Measurements from ENCODE around the gene COL5A1. TPM values are rescaled to one million over a fixed set of nuclear protein-coding genes. Genes with fewer than 3 reads are reported as not detected.

COL5A1 gene
- total RNA-seq, 1 donor from 2014 or later: not detected

GRCh38 chr9:134816264-134816663 lies 174.7 kb downstream of the COL5A1 start:
- intact Hi-C loops (cut with micrococcal nuclease): no loop called here
- Mint-ChIP-seq H3K9me3 (no peaks in the 10 kb centered on the region), H3K27me3 (no peaks in the 10 kb centered on the region), H3K27ac (no peak overlapping the region), H3K4me3 (no peak overlapping the region), H3K36me3 (ENCODE audit: low read depth) (no peaks in the 10 kb centered on the region), H3K4me1 (no peaks in the 10 kb centered on the region)
- no peak for DNase-seq

- no peaks in the 10 kb centered on the region for H3K9me3 Mint-ChIP-seq
- no peaks in the 10 kb centered on the region for H3K36me3 Mint-ChIP-seq (ENCODE audit: low read depth)
- no peaks in the 10 kb centered on the region for H3K4me1 Mint-ChIP-seq
- no peak overlapping the region for H3K4me3 Mint-ChIP-seq
- H3K27ac Mint-ChIP-seq: no peak overlapping the region
- DNase-seq: no peak
- intact Hi-C loops (cut with micrococcal nuclease): no loop called here
- H3K27me3 Mint-ChIP-seq: no peaks in the 10 kb centered on the region
These were observed 176.5 kb downstream of the COL5A1 start for GRCh38 chr9:134818000-134818568.

GRCh38 chr9:134818591-134818990 lies 177.0 kb downstream of the COL5A1 start:
- Mint-ChIP-seq H3K4me3 (no peak overlapping the region), H3K27ac (no peak overlapping the region), H3K36me3 (ENCODE audit: low read depth) (no peaks in the 10 kb centered on the region), H3K27me3 (no peaks in the 10 kb centered on the region), H3K4me1 (no peaks in the 10 kb centered on the region), H3K9me3 (no peaks in the 10 kb centered on the region)
- no peak for DNase-seq
- intact Hi-C loops (cut with micrococcal nuclease): no loop called here

- Mint-ChIP-seq H3K27ac (no peak overlapping the region), H3K9me3 (no peaks in the 10 kb centered on the region), H3K27me3 (no peaks in the 10 kb centered on the region), H3K36me3 (ENCODE audit: low read depth) (no peaks in the 10 kb centered on the region), H3K4me3 (no peak overlapping the region), H3K4me1 (no peaks in the 10 kb centered on the region)
- intact Hi-C loops (cut with micrococcal nuclease): no loop called here
- DNase-seq: no peak
These were observed 179.3 kb downstream of the COL5A1 start for GRCh38 chr9:134820901-134821300.

- Mint-ChIP-seq H3K27me3 (no peaks in the 10 kb centered on the region), H3K4me1 (peaks cover 2% of the 10 kb centered on the region), H3K36me3 (ENCODE audit: low read depth) (no peaks in the 10 kb centered on the region), H3K9me3 (no peaks in the 10 kb centered on the region), H3K4me3 (no peak overlapping the region), H3K27ac (no peak overlapping the region)
- DNase-seq: no peak
- intact Hi-C loops (cut with micrococcal nuclease): no loop called here
These were observed 180.9 kb downstream of the COL5A1 start for GRCh38 chr9:134822541-134822940.

GRCh38 chr9:134823623-134824022 lies 182.0 kb downstream of the COL5A1 start:
- intact Hi-C loops (cut with micrococcal nuclease): no loop called here
- Mint-ChIP-seq H3K36me3 (ENCODE audit: low read depth) (no peaks in the 10 kb centered on the region), H3K4me1 (peaks cover 2% of the 10 kb centered on the region)

GRCh38 chr9:134824583-134824982 lies 183.0 kb downstream of the COL5A1 start:
- H3K27ac Mint-ChIP-seq: no peak overlapping the region
- intact Hi-C loops (cut with micrococcal nuclease): no loop called here
- no peaks in the 10 kb centered on the region for H3K36me3 Mint-ChIP-seq (ENCODE audit: low read depth)
- no peak for DNase-seq
- no peaks in the 10 kb centered on the region for H3K9me3 Mint-ChIP-seq
- H3K4me3 Mint-ChIP-seq: no peak overlapping the region
- no peaks in the 10 kb centered on the region for H3K27me3 Mint-ChIP-seq
- H3K4me1 Mint-ChIP-seq: peaks cover 2% of the 10 kb centered on the region

More at GRCh38 chr9:134823623-134824022, 182.0 kb downstream of the COL5A1 start:
- no peak overlapping the region for H3K4me3 Mint-ChIP-seq
- no peak for DNase-seq
- no peaks in the 10 kb centered on the region for H3K27me3 Mint-ChIP-seq
- H3K27ac Mint-ChIP-seq: no peak overlapping the region
- H3K9me3 Mint-ChIP-seq: no peaks in the 10 kb centered on the region

GRCh38 chr9:134825025-134825424 lies 183.4 kb downstream of the COL5A1 start:
- DNase-seq: no peak
- no peak overlapping the region for H3K4me3 Mint-ChIP-seq
- no peaks in the 10 kb centered on the region for H3K27me3 Mint-ChIP-seq
- no peaks in the 10 kb centered on the region for H3K9me3 Mint-ChIP-seq
- no peaks in the 10 kb centered on the region for H3K36me3 Mint-ChIP-seq (ENCODE audit: low read depth)
- no peak overlapping the region for H3K27ac Mint-ChIP-seq
- peaks cover 2% of the 10 kb centered on the region for H3K4me1 Mint-ChIP-seq
- intact Hi-C loops (cut with micrococcal nuclease): no loop called here

- no peak overlapping the region for H3K4me3 Mint-ChIP-seq
- peak overlapping the region; percentile 14 for H3K27ac Mint-ChIP-seq
- no peaks in the 10 kb centered on the region for H3K9me3 Mint-ChIP-seq
- H3K36me3 Mint-ChIP-seq (ENCODE audit: low read depth): no peaks in the 10 kb centered on the region
- intact Hi-C loops (cut with micrococcal nuclease): no loop called here
- DNase-seq: no peak
- H3K27me3 Mint-ChIP-seq: no peaks in the 10 kb centered on the region
- H3K4me1 Mint-ChIP-seq: peaks cover 2% of the 10 kb centered on the region
These were observed 185.0 kb downstream of the COL5A1 start for GRCh38 chr9:134826336-134827285.

GRCh38 chr9:134827559-134827958 lies 186.0 kb downstream of the COL5A1 start:
- DNase-seq: no peak
- Mint-ChIP-seq H3K27ac (no peak overlapping the region), H3K9me3 (no peaks in the 10 kb centered on the region), H3K36me3 (ENCODE audit: low read depth) (no peaks in the 10 kb centered on the region), H3K4me3 (no peak overlapping the region), H3K27me3 (no peaks in the 10 kb centered on the region), H3K4me1 (peaks cover 2% of the 10 kb centered on the region)
- intact Hi-C loops (cut with micrococcal nuclease): no loop called here

GRCh38 chr9:134827993-134828392 lies 186.4 kb downstream of the COL5A1 start:
- DNase-seq: no peak
- Mint-ChIP-seq H3K4me1 (peaks cover 2% of the 10 kb centered on the region), H3K27ac (no peak overlapping the region), H3K9me3 (no peaks in the 10 kb centered on the region), H3K4me3 (no peak overlapping the region), H3K27me3 (no peaks in the 10 kb centered on the region), H3K36me3 (ENCODE audit: low read depth) (no peaks in the 10 kb centered on the region)
- intact Hi-C loops (cut with micrococcal nuclease): no loop called here

GRCh38 chr9:134828892-134829291 lies 187.3 kb downstream of the COL5A1 start:
- no peaks in the 10 kb centered on the region for H3K9me3 Mint-ChIP-seq
- H3K27ac Mint-ChIP-seq: no peak overlapping the region
- no peak for DNase-seq
- H3K27me3 Mint-ChIP-seq: no peaks in the 10 kb centered on the region
- H3K36me3 Mint-ChIP-seq (ENCODE audit: low read depth): no peaks in the 10 kb centered on the region
- no peak overlapping the region for H3K4me3 Mint-ChIP-seq
- intact Hi-C loops (cut with micrococcal nuclease): no loop called here
- peaks cover 2% of the 10 kb centered on the region for H3K4me1 Mint-ChIP-seq

- DNase-seq: no peak
- no peak overlapping the region for H3K4me3 Mint-ChIP-seq
- H3K27me3 Mint-ChIP-seq: no peaks in the 10 kb centered on the region
- H3K9me3 Mint-ChIP-seq: no peaks in the 10 kb centered on the region
- no peak overlapping the region for H3K27ac Mint-ChIP-seq
- H3K36me3 Mint-ChIP-seq (ENCODE audit: low read depth): no peaks in the 10 kb centered on the region
- H3K4me1 Mint-ChIP-seq: peaks cover 2% of the 10 kb centered on the region
- intact Hi-C loops (cut with micrococcal nuclease): no loop called here
These were observed 187.8 kb downstream of the COL5A1 start for GRCh38 chr9:134829356-134829937.

GRCh38 chr9:134830126-134830525 lies 188.5 kb downstream of the COL5A1 start:
- Mint-ChIP-seq H3K4me3 (no peak overlapping the region), H3K27me3 (no peaks in the 10 kb centered on the region), H3K4me1 (peaks cover 2% of the 10 kb centered on the region), H3K9me3 (no peaks in the 10 kb centered on the region), H3K27ac (no peak overlapping the region), H3K36me3 (ENCODE audit: low read depth) (no peaks in the 10 kb centered on the region)
- intact Hi-C loops (cut with micrococcal nuclease): no loop called here
- no peak for DNase-seq

All from activated CD4-positive, alpha-beta T cell treated with anti-CD3 and anti-CD28 coated beads, Interleukin-2, amount 10 ng/mL, durations not matched to agents 24 days and 14 days (primary cell).